Adipocyte (in vitro differentiated cells): ENCODE measurements around the gene VMP1.

Experiments
- DNase-seq: peaks from one replicate; pipeline ENCODE4 v3.0.0-alpha.2; 2015; ENCODE audit warnings: low read depth
- H3K27me3 ChIP-seq: replicated peaks from 2 replicates; pipeline ENCODE4 v1.7.0; 2013; ENCODE audit warnings: mild to moderate bottlenecking, low read length, moderate library complexity; ENCODE audit not compliant: control insufficient read depth, insufficient read depth
- H3K36me3 ChIP-seq: 2 replicates; pipeline ENCODE4 v1.7.0; 2013; ENCODE audit warnings: low read length, mild to moderate bottlenecking, moderate library complexity; ENCODE audit not compliant: control insufficient read depth, insufficient read depth, severe bottlenecking
- H3K4me1 ChIP-seq: 2 replicates; pipeline ENCODE4 v1.7.0; 2013; ENCODE audit warnings: mild to moderate bottlenecking, low read length, moderate library complexity; ENCODE audit not compliant: control insufficient read depth, insufficient read depth
- H3K4me3 ChIP-seq: 2 replicates; pipeline ENCODE4 v1.7.0; 2013; ENCODE audit warnings: mild to moderate bottlenecking, low read length, moderate library complexity
- H3K9ac ChIP-seq: 2 replicates; pipeline ENCODE4 v1.7.0; 2013; ENCODE audit warnings: mild to moderate bottlenecking, low read length, moderate library complexity
- H3K9me3 ChIP-seq: 2 replicates; pipeline ENCODE4 v1.7.0; 2013; ENCODE audit warnings: mild to moderate bottlenecking, low read length, moderate library complexity; ENCODE audit not compliant: control insufficient read depth

VMP1 gene

GRCh38 chr17:59707149-59707970, at the start of gene VMP1, which contains the start of gene PTRH2:
Gene VMP1, plus strand, starts transcription at chr17:59707654. Its CDS starts 23,793 bp downstream, at chr17:59731447.
Gene PTRH2, minus strand, starts transcription at chr17:59707430. Its CDS starts 9,452 bp downstream, at chr17:59697978.
- Histone ChIP-seq H3K9ac (peak within 1 kb of the TSS; percentile 97), H3K36me3 (peaks cover 4% of the 10 kb centered on the region), H3K27me3 (no peaks in the 10 kb centered on the region), H3K4me3 (peak within 1 kb of the TSS; percentile 95), H3K4me1 (peaks cover 32% of the 10 kb centered on the region), H3K9me3 (no peaks in the 10 kb centered on the region)
- DNase-seq: peak; percentile 100

- H3K9ac ChIP-seq: no peak overlapping the region
- no peaks in the 10 kb centered on the region for H3K9me3 ChIP-seq
- H3K36me3 ChIP-seq: peaks cover 96% of the 10 kb centered on the region
- no peaks in the 10 kb centered on the region for H3K27me3 ChIP-seq
- no peak overlapping the region for H3K4me3 ChIP-seq
- peaks cover 28% of the 10 kb centered on the region for H3K4me1 ChIP-seq
- DNase-seq: no peak
These were observed 41.2 kb upstream of the VMP1 start for GRCh38 chr17:59666235-59666634.

- Histone ChIP-seq H3K36me3 (peaks cover 96% of the 10 kb centered on the region), H3K27me3 (no peaks in the 10 kb centered on the region), H3K4me3 (peak overlapping the region; percentile 52), H3K9ac (peak overlapping the region; percentile 43), H3K9me3 (no peaks in the 10 kb centered on the region), H3K4me1 (peaks cover 28% of the 10 kb centered on the region)
- peak; percentile 81 for DNase-seq
These were observed 38.6 kb upstream of the VMP1 start for GRCh38 chr17:59668816-59669215.

DNA sequence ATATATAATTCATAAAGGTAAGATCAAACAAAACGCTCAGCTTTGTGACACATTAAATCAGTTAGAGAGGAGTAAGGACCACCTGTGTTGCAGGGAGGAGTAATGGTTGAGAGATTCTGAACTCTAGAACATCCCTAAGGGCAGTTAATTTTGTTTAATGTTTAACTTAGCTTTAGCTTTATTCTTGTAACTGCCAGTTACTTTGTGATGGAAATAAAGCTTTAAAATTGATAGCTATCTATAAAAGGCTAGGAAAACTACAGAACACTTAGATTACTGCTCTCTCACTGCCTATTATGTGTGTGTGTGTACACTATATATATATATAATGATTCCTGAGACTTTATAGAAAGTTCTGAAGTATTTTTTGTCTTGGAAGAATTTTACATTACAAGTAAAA, 38.0 kb upstream of the VMP1 start:
- Histone ChIP-seq H3K4me3 (no peak overlapping the region), H3K27me3 (no peaks in the 10 kb centered on the region), H3K9ac (no peak overlapping the region), H3K9me3 (no peaks in the 10 kb centered on the region), H3K36me3 (peaks cover 96% of the 10 kb centered on the region), H3K4me1 (peaks cover 28% of the 10 kb centered on the region)
- DNase-seq: no peak

DNA sequence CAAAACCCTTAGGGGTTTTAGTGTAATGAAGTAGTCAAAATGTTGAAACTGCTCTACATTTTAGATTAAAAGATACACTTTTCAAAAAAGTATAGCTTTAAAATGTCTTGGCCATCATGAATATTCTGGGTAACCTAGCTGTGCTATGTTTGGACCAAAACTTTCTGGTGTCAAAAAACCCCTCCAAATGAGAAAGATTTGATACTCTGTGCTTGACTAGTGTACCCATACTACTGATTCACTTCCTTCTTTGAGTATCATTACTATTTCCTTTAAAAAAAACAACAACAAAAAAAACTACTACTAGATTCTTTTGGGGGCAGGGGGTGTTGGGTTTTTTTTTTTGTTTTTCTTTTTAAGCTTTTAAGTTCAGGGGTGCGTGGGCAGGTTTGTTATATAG, 37.5 kb upstream of the VMP1 start:
- Histone ChIP-seq H3K27me3 (no peaks in the 10 kb centered on the region), H3K36me3 (peaks cover 96% of the 10 kb centered on the region), H3K4me3 (no peak overlapping the region), H3K9me3 (no peaks in the 10 kb centered on the region), H3K9ac (no peak overlapping the region), H3K4me1 (peaks cover 28% of the 10 kb centered on the region)
- DNase-seq: no peak

GRCh38 chr17:59671386-59671785, 36.1 kb upstream of the VMP1 start:
- Histone ChIP-seq H3K4me3 (no peak overlapping the region), H3K4me1 (peaks cover 23% of the 10 kb centered on the region), H3K27me3 (no peaks in the 10 kb centered on the region), H3K9ac (no peak overlapping the region), H3K9me3 (no peaks in the 10 kb centered on the region), H3K36me3 (peaks cover 98% of the 10 kb centered on the region)
- DNase-seq: no peak

- Histone ChIP-seq H3K4me1 (peaks cover 26% of the 10 kb centered on the region), H3K9me3 (no peaks in the 10 kb centered on the region), H3K27me3 (no peaks in the 10 kb centered on the region), H3K4me3 (no peak overlapping the region), H3K9ac (no peak overlapping the region), H3K36me3 (peaks cover 99% of the 10 kb centered on the region)
- no peak for DNase-seq
These were observed 32.2 kb upstream of the VMP1 start for GRCh38 chr17:59675231-59675630.

GRCh38 chr17:59676716-59677115, 30.7 kb upstream of the VMP1 start:
- no peaks in the 10 kb centered on the region for H3K9me3 ChIP-seq
- H3K9ac ChIP-seq: peak overlapping the region; percentile 5
- DNase-seq: no peak
- no peaks in the 10 kb centered on the region for H3K27me3 ChIP-seq
- peaks cover 28% of the 10 kb centered on the region for H3K4me1 ChIP-seq
- H3K36me3 ChIP-seq: peaks cover 99% of the 10 kb centered on the region
- H3K4me3 ChIP-seq: no peak overlapping the region

DNA sequence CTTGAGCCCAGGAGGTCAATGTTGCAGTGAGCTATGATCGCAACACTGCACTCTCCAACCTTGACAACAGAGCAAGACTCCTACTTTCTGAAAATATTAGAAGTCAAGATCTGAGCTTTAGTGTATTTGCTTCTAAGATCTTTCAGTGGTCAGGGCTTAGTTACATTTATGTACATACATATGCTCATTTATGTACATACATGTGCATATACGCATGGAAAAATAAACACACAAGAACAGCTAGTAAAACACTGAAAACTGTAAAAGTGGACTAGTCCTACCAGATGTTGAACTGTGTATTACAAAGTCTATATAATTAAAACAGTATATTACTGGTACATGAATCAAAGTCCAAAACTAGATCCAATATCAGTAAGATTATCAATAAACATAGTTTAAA, 28.5 kb upstream of the VMP1 start:
- no peaks in the 10 kb centered on the region for H3K9me3 ChIP-seq
- peaks cover 28% of the 10 kb centered on the region for H3K4me1 ChIP-seq
- no peaks in the 10 kb centered on the region for H3K27me3 ChIP-seq
- peaks cover 100% of the 10 kb centered on the region for H3K36me3 ChIP-seq
- no peak overlapping the region for H3K9ac ChIP-seq
- no peak overlapping the region for H3K4me3 ChIP-seq
- DNase-seq: no peak

- peaks cover 28% of the 10 kb centered on the region for H3K4me1 ChIP-seq
- H3K9me3 ChIP-seq: no peaks in the 10 kb centered on the region
- no peak for DNase-seq
- peak overlapping the region; percentile 9 for H3K9ac ChIP-seq
- peaks cover 100% of the 10 kb centered on the region for H3K36me3 ChIP-seq
- H3K4me3 ChIP-seq: peak overlapping the region; percentile 47
- no peaks in the 10 kb centered on the region for H3K27me3 ChIP-seq
These were observed 27.1 kb upstream of the VMP1 start for GRCh38 chr17:59680314-59680713.

GRCh38 chr17:59683283-59683682, 24.2 kb upstream of the VMP1 start:
- no peak overlapping the region for H3K9ac ChIP-seq
- no peak for DNase-seq
- H3K27me3 ChIP-seq: no peaks in the 10 kb centered on the region
- H3K36me3 ChIP-seq: peaks cover 100% of the 10 kb centered on the region
- H3K4me3 ChIP-seq: no peak overlapping the region
- H3K4me1 ChIP-seq: peaks cover 17% of the 10 kb centered on the region
- H3K9me3 ChIP-seq: no peaks in the 10 kb centered on the region
